Measurements from ENCODE around the gene PDSS2.

Gene PDSS2

GRCh38 chr6:107337191-107337741 lies 122.1 kb downstream of the PDSS2 start:
- Histone ChIP-seq H2AFZ (ENCODE audit: low read depth, low read length, severe bottlenecking) (no peak overlapping the region), H3K79me2 (ENCODE audit: insufficient read depth, low read length) (no peaks in the 10 kb centered on the region), H4K20me1 (ENCODE audit: low read depth, low read length) (no peaks in the 10 kb centered on the region), H3K4me2 (ENCODE audit: low read depth, low read length, poor library complexity, severe bottlenecking) (no peak overlapping the region), H3K36me3 (ENCODE audit: low read length) (no peaks in the 10 kb centered on the region; the same call in 1 of the 2 replicates), H3K9ac (ENCODE audit: low read length) (no peak overlapping the region), H3K27ac (ENCODE audit: low read depth, low read length) (no peak overlapping the region), H3K27me3 (ENCODE audit: low read length) (no peaks in the 10 kb centered on the region), H3K9me3 (ENCODE audit: insufficient read depth, low read length) (no peaks in the 10 kb centered on the region), H3F3A (ENCODE audit: insufficient read depth) (no peaks in the 10 kb centered on the region), H3K9me2 (replicated peaks; ENCODE audit: insufficient read depth, low read length) (no peaks in the 10 kb centered on the region), H3K4me3 (ENCODE audit: insufficient read depth, low read length, poor library complexity, severe bottlenecking) (no peak overlapping the region)
- TF ChIP-seq, protein P1, sequence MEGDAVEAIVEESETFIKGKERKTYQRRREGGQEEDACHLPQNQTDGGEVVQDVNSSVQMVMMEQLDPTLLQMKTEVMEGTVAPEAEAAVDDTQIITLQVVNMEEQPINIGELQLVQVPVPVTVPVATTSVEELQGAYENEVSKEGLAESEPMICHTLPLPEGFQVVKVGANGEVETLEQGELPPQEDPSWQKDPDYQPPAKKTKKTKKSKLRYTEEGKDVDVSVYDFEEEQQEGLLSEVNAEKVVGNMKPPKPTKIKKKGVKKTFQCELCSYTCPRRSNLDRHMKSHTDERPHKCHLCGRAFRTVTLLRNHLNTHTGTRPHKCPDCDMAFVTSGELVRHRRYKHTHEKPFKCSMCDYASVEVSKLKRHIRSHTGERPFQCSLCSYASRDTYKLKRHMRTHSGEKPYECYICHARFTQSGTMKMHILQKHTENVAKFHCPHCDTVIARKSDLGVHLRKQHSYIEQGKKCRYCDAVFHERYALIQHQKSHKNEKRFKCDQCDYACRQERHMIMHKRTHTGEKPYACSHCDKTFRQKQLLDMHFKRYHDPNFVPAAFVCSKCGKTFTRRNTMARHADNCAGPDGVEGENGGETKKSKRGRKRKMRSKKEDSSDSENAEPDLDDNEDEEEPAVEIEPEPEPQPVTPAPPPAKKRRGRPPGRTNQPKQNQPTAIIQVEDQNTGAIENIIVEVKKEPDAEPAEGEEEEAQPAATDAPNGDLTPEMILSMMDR (IDR thresholded peaks at IDR 0.05; ENCODE audit: insufficient read depth, low read length, poor library complexity, severe bottlenecking): no peak
- TF ChIP-seq EZH2phosphoT487 (conservative IDR thresholded peaks at IDR 0.05; ENCODE audit: low read length): no peak

GRCh38 chr6:107334026-107334425 lies 125.3 kb downstream of the PDSS2 start:
- H3K36me3 ChIP-seq (ENCODE audit: low read length): no peaks in the 10 kb centered on the region; the same call in 1 of the 2 replicates
- no peak overlapping the region for H3K4me2 ChIP-seq (ENCODE audit: low read depth, low read length, poor library complexity, severe bottlenecking)
- no peaks in the 10 kb centered on the region for H3K79me2 ChIP-seq (ENCODE audit: insufficient read depth, low read length)
- no peak overlapping the region for H3K4me3 ChIP-seq (ENCODE audit: insufficient read depth, low read length, poor library complexity, severe bottlenecking)
- H3K27ac ChIP-seq (ENCODE audit: low read depth, low read length): no peak overlapping the region
- no peak overlapping the region for H2AFZ ChIP-seq (ENCODE audit: low read depth, low read length, severe bottlenecking)
- TF ChIP-seq, protein P1 (IDR thresholded peaks at IDR 0.05; ENCODE audit: insufficient read depth, low read length, poor library complexity, severe bottlenecking): no peak
- TF ChIP-seq EZH2phosphoT487 (conservative IDR thresholded peaks at IDR 0.05; ENCODE audit: low read length): no peak
- no peaks in the 10 kb centered on the region for H4K20me1 ChIP-seq (ENCODE audit: low read depth, low read length)
- H3K9me3 ChIP-seq (ENCODE audit: insufficient read depth, low read length): no peaks in the 10 kb centered on the region
- H3K9me2 ChIP-seq (replicated peaks; ENCODE audit: insufficient read depth, low read length): no peaks in the 10 kb centered on the region
- H3K27me3 ChIP-seq (ENCODE audit: low read length): no peaks in the 10 kb centered on the region
- peaks cover 5% of the 10 kb centered on the region; the same call in 1 of the 2 replicates for H3F3A ChIP-seq (ENCODE audit: insufficient read depth)
- no peak overlapping the region for H3K9ac ChIP-seq (ENCODE audit: low read length)

DNA sequence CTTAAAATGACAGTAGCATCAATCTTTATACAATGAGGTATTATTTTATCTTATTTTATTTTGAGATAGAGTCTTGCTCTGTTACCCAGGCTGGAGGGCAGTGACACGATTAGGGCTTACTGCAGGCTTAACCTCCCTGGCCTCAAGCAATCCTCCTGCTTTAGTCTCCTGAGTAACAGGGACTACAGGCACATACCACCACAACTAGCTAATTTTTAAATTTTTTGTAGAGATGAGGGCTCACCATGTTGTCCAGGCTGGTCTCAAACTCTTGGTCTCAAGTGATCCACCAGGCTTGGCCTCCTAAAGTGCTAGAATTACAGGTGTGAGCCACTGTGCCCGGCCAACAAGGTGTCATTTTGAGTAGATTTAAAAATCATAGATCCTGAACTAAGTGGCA lies 125.9 kb downstream of the PDSS2 start:
- Histone ChIP-seq H3K4me2 (ENCODE audit: low read depth, low read length, poor library complexity, severe bottlenecking) (no peak overlapping the region), H3F3A (ENCODE audit: insufficient read depth) (peaks cover 5% of the 10 kb centered on the region; the same call in 1 of the 2 replicates), H3K9me3 (ENCODE audit: insufficient read depth, low read length) (no peaks in the 10 kb centered on the region), H2AFZ (ENCODE audit: low read depth, low read length, severe bottlenecking) (no peak overlapping the region), H3K9ac (ENCODE audit: low read length) (no peak overlapping the region), H3K36me3 (ENCODE audit: low read length) (no peaks in the 10 kb centered on the region; the same call in 1 of the 2 replicates), H3K27me3 (ENCODE audit: low read length) (no peaks in the 10 kb centered on the region), H4K20me1 (ENCODE audit: low read depth, low read length) (no peaks in the 10 kb centered on the region), H3K27ac (ENCODE audit: low read depth, low read length) (no peak overlapping the region), H3K79me2 (ENCODE audit: insufficient read depth, low read length) (no peaks in the 10 kb centered on the region), H3K9me2 (replicated peaks; ENCODE audit: insufficient read depth, low read length) (no peaks in the 10 kb centered on the region), H3K4me3 (ENCODE audit: insufficient read depth, low read length, poor library complexity, severe bottlenecking) (no peak overlapping the region)
- TF ChIP-seq, protein P1 (IDR thresholded peaks at IDR 0.05; ENCODE audit: insufficient read depth, low read length, poor library complexity, severe bottlenecking): no peak
- no peak for TF ChIP-seq EZH2phosphoT487 (conservative IDR thresholded peaks at IDR 0.05; ENCODE audit: low read length)

All from SU-DHL-6 (cell line).